GM12801 (cell line): ENCODE data around the gene IL1RAPL2.

ENCODE experiments used
- CTCF ChIP-seq: IDR thresholded peaks from one replicate; pipeline ENCODE4 v1.5.1; 2011; ENCODE audit warnings: control low read depth; ENCODE audit not compliant: insufficient read length; ENCODE audit errors: extremely low read depth

The IL1RAPL2 gene

GRCh38 chrX:104995546-104995945 is 429.5 kb downstream of the IL1RAPL2 start:
- no peak for TF ChIP-seq CTCF

- TF ChIP-seq CTCF: no peak
These were observed 440.1 kb downstream of the IL1RAPL2 start for GRCh38 chrX:105006103-105006502.

GRCh38 chrX:105006996-105007395 is 441.0 kb downstream of the IL1RAPL2 start:
- TF ChIP-seq CTCF: no peak

- TF ChIP-seq CTCF: no peak
These were observed 447.7 kb downstream of the IL1RAPL2 start for GRCh38 chrX:105013719-105014118.

- TF ChIP-seq CTCF: no peak
These were observed 451.6 kb downstream of the IL1RAPL2 start for GRCh38 chrX:105017641-105018040.

- TF ChIP-seq CTCF: no peak
These were observed 452.9 kb downstream of the IL1RAPL2 start for GRCh38 chrX:105018865-105019264.

GRCh38 chrX:105038672-105039328 is 472.8 kb downstream of the IL1RAPL2 start:
- TF ChIP-seq CTCF: no peak
